Effector memory CD4-positive, alpha-beta T cell (primary cell): ENCODE data around the gene TUNAR.

Source experiments
- DNase-seq, 3 donors: peaks; one replicate each; pipeline ENCODE4 v3.0.0-alpha.2; 2020
- H3K27ac ChIP-seq: 2 replicates; pipeline ENCODE4 v1.7.0; 2013; ENCODE audit warnings: mild to moderate bottlenecking, low read length, moderate library complexity; ENCODE audit not compliant: insufficient read depth, poor library complexity, severe bottlenecking
- H3K27me3 ChIP-seq: replicated peaks from 2 replicates; pipeline ENCODE4 v1.7.0; 2013; ENCODE audit warnings: mild to moderate bottlenecking, low read length; ENCODE audit not compliant: insufficient read depth, control insufficient read depth, poor library complexity, severe bottlenecking
- H3K36me3 ChIP-seq: 2 replicates; pipeline ENCODE4 v1.7.0; 2013; ENCODE audit warnings: mild to moderate bottlenecking, low read length, moderate library complexity; ENCODE audit not compliant: control insufficient read depth, insufficient read depth
- H3K4me1 ChIP-seq: 2 replicates; pipeline ENCODE4 v1.7.0; 2013; ENCODE audit warnings: low read length, mild to moderate bottlenecking; ENCODE audit not compliant: control insufficient read depth, insufficient read depth, poor library complexity, severe bottlenecking
- H3K4me3 ChIP-seq: 2 replicates; pipeline ENCODE4 v1.7.0; 2013; ENCODE audit warnings: low read length, low read depth, mild to moderate bottlenecking; ENCODE audit not compliant: insufficient read depth, poor library complexity, severe bottlenecking
- H3K9me3 ChIP-seq: 2 replicates; pipeline ENCODE4 v1.7.0; 2013; ENCODE audit warnings: mild to moderate bottlenecking, low read length, moderate library complexity; ENCODE audit not compliant: control insufficient read depth

TUNAR gene

DNA sequence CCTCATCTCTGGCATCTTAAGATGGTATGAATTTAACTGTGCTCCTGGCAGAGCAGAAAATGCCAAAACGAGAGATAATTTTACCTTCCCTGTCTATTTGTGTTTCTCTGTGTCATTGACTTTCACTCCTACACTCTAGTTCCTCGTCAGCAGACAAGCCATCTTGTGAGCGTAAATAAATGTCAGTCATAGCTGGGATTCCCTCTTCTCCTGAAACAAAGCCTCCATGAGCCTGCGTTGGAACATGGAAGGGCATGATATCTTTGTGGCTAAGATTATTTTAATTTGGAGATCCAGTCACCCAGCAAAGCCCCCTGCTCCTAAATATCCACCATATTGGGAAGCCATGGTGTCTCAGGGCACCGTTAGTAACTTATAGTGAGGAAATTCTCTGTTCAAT is 37.8 kb upstream of the TUNAR start:
- no peak for DNase-seq
- no peaks in the 10 kb centered on the region for H3K9me3 ChIP-seq
- no peak overlapping the region for H3K27ac ChIP-seq
- H3K27me3 ChIP-seq: no peaks in the 10 kb centered on the region
- H3K4me3 ChIP-seq: no peak overlapping the region
- no peaks in the 10 kb centered on the region for H3K4me1 ChIP-seq
- no peaks in the 10 kb centered on the region for H3K36me3 ChIP-seq

DNA sequence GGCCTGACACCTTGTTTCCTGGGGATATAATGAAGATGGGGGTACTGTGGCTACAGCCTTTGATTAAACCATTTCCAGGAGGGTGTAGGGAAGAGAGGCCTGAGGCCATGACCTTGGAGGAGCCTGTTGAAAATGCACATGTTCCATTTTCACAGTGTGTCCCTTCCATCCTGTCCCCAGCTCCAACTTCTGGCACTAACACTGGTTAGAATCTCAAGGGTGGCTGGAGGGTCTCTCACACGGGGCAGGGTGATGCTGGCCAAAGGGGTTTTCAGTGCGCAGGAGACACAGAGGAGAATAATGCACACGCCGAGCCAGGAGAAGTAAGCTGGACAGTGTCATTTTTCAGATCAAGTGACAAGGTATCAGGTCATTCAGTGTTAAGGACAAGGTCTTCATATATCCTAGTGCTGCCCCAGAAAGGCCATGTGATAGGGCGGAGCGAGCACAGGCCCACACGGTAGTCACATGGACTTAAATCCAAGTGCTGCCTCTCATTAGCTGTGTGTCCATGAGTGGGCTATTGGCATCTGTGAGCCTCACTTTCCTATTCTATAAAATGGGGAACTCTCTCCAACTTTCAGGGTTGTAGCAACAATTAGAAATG is 36.4 kb upstream of the TUNAR start:
- Histone ChIP-seq H3K27ac (no peak overlapping the region), H3K36me3 (no peaks in the 10 kb centered on the region), H3K9me3 (no peaks in the 10 kb centered on the region), H3K4me1 (no peaks in the 10 kb centered on the region), H3K4me3 (no peak overlapping the region), H3K27me3 (no peaks in the 10 kb centered on the region)
- DNase-seq: no peak

DNA sequence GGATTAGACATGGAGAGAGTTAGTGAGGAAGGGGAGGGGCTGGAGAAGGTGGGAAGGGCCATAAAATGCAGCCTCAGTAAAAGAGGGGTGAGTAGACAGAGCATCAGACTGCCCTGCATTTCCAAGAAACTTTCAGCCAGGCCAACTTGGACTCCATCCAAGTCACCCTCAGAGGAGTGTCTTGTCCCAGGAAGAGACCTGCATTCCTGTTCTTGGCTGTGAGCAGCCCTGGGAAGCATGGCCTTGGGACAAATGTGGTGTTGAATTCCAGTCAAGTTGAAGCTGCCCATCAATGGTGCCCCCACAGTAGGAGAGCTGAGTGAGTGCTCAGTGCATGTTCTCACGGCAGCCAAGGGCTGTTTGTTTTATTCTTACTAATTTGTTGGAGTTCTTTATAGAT is 35.0 kb upstream of the TUNAR start:
- H3K4me3 ChIP-seq: no peak overlapping the region
- no peaks in the 10 kb centered on the region for H3K27me3 ChIP-seq
- no peaks in the 10 kb centered on the region for H3K36me3 ChIP-seq
- no peaks in the 10 kb centered on the region for H3K4me1 ChIP-seq
- no peak for DNase-seq
- no peaks in the 10 kb centered on the region for H3K9me3 ChIP-seq
- H3K27ac ChIP-seq: no peak overlapping the region

DNA sequence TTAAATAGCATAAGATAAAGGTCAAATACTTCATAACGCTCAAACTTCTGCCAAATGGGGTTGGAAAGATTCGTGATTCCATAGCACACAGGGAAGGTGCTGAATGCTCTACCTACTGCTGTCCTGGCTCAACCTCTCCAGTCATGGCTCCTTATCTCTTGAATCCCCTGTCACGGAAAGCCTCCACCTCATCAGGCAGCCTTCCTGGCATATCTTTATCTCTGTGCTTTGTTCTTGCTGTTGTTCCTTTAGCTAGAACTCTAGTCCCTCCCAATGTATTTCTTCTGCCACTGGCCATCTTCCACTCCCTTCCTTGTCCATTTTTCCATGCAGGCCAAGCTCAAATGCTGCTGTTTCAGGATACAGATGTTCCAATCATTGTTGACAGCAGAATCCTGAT is 26.9 kb upstream of the TUNAR start:
- no peaks in the 10 kb centered on the region for H3K4me1 ChIP-seq

DNA sequence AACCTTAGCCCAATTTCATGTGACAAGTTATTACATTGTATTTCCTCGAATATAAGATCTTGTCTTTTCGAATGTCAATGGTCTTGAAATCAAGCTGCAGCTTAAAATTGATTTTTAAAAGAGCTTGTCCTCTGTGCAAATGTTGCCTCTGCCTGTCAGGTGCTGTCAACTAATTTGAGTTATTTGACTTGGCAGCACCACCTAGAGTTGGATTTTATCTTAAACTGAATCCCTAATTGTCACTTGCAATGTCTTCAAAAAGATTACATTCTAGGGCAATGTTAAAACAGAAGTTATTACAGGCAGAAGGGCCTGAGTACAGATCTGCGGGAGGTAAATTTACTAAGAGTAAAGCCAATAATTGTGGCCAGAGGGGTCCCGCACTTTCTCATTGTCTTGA is 26.2 kb upstream of the TUNAR start:
- no peaks in the 10 kb centered on the region for H3K27me3 ChIP-seq
- no peaks in the 10 kb centered on the region for H3K36me3 ChIP-seq

More for the DNA sequence above, 26.9 kb upstream of the TUNAR start:
- no peaks in the 10 kb centered on the region for H3K9me3 ChIP-seq
- H3K27ac ChIP-seq: no peak overlapping the region
- H3K36me3 ChIP-seq: no peaks in the 10 kb centered on the region
- H3K4me3 ChIP-seq: no peak overlapping the region
- no peaks in the 10 kb centered on the region for H3K27me3 ChIP-seq
- DNase-seq: no peak

DNA sequence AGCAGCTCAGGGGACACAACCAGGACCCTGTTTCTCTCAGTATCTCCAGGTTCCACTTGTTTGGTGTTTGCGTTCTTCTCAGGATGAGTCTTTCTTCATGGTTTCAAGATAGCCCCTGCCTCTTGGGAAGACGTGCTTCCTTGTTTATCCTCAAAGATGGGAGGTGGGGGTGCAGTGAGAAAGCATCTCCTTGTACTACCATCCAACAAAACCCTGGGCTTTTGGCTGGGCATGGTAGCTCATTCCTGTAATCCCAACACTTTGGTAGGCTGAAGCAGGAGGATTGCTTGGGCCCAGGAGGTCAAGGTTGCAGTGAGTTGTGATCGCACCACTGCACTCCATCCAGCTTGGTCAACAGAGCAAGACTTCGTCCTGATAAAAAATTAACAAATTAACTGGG is 21.0 kb upstream of the TUNAR start:
- H3K27ac ChIP-seq: no peak overlapping the region
- DNase-seq: no peak
- no peaks in the 10 kb centered on the region for H3K27me3 ChIP-seq
- no peaks in the 10 kb centered on the region for H3K9me3 ChIP-seq
- no peak overlapping the region for H3K4me3 ChIP-seq
- no peaks in the 10 kb centered on the region for H3K4me1 ChIP-seq
- no peaks in the 10 kb centered on the region for H3K36me3 ChIP-seq

More for the DNA sequence above, 26.2 kb upstream of the TUNAR start:
- no peak overlapping the region for H3K27ac ChIP-seq
- H3K4me1 ChIP-seq: no peaks in the 10 kb centered on the region
- DNase-seq: no peak
- H3K4me3 ChIP-seq: no peak overlapping the region
- H3K9me3 ChIP-seq: no peaks in the 10 kb centered on the region

DNA sequence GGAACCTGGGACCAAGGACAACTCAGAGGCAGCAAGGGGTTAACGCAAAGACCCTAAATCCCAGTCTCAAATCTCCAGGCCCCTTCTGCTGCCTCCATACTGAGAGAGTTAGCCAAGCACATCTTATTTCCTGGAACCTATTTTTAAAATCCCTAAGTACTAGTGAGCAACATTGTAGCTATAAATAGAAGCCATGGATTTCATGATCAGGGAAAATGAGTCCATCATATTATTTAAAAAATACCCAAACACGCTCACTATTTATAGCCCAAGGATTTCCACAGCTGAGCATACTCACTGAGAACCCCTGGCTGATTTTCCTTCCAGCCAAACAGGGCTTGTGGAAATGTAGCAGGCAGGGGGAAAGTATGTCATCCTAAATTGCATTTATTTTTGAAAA is 19.4 kb upstream of the TUNAR start:
- Histone ChIP-seq H3K4me1 (no peaks in the 10 kb centered on the region), H3K4me3 (no peak overlapping the region), H3K9me3 (no peaks in the 10 kb centered on the region), H3K36me3 (no peaks in the 10 kb centered on the region), H3K27ac (no peak overlapping the region), H3K27me3 (no peaks in the 10 kb centered on the region)
- no peak for DNase-seq

DNA sequence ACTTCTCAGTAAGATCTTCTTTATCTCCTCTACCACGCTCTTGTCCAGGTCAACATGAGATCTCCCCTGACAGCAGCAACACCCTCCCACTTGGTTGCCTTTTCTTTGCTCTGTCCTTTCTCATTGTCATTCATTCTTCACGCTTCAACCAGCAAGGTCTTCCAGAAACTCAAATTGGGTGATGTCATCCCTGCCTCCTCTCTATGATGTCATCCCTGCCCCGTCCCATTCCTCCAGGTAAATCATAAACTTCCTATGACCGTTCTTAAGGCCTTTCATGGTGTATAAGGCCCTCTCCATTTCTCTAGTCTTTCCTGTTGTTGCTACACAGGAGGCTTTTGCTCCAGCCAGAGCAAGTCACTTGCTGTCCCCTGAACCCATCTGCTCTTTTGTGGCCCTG is 17.7 kb upstream of the TUNAR start:
- no peak for DNase-seq
- H3K27me3 ChIP-seq: no peaks in the 10 kb centered on the region
- no peaks in the 10 kb centered on the region for H3K36me3 ChIP-seq
- no peaks in the 10 kb centered on the region for H3K4me1 ChIP-seq
- H3K9me3 ChIP-seq: no peaks in the 10 kb centered on the region
- no peak overlapping the region for H3K27ac ChIP-seq
- H3K4me3 ChIP-seq: no peak overlapping the region

DNA sequence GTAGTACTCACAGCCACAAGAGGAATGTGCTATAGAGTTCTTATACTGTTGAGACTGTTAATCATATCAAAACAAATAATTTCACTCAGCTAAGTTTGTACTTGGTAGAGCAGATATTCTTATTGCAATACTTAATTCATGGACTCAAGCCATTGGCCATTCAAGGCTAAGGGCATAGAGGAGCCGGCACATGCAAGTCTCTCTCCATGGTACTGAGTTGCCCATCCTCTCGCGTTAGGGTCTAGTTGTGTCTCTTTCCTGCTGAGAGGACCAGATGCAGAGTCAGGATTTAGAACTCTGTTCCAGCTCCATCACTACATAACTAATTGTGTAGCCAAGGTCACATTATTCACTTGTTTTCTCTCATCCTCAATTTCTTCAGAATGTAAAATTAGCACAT is 14.4 kb upstream of the TUNAR start:
- Histone ChIP-seq H3K4me1 (no peaks in the 10 kb centered on the region), H3K27me3 (peaks cover 8% of the 10 kb centered on the region), H3K36me3 (no peaks in the 10 kb centered on the region), H3K27ac (no peak overlapping the region), H3K9me3 (no peaks in the 10 kb centered on the region), H3K4me3 (no peak overlapping the region)
- DNase-seq: no peak

DNA sequence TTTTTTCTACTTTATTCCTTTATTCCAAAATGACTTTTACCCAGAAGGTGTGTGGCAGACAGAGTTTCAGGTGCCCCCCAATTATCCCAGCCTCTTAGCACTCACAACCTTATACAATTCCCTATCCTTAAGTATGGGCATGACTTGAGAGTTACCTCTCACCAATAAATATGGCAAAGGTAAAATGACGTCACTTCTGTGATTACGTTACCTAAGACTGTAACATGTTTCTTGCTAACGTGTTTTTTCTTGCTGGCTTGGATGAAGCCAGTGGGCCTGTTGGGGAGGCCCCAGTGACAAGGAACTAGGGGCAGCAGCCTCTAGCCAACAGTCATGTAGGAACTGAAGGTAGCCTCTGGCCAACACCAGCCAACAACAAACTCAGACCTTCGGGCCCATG is 13.3 kb upstream of the TUNAR start:
- Histone ChIP-seq H3K27ac (no peak overlapping the region), H3K9me3 (no peaks in the 10 kb centered on the region), H3K36me3 (no peaks in the 10 kb centered on the region), H3K4me1 (no peaks in the 10 kb centered on the region), H3K27me3 (peaks cover 8% of the 10 kb centered on the region), H3K4me3 (no peak overlapping the region)
- DNase-seq: no peak
